ENCODE measurements around the gene SH3BP4.
A peak's percentile ranks its signal among the peaks of the same experiment; 100 is the strongest.

SH3BP4 gene, protein sequence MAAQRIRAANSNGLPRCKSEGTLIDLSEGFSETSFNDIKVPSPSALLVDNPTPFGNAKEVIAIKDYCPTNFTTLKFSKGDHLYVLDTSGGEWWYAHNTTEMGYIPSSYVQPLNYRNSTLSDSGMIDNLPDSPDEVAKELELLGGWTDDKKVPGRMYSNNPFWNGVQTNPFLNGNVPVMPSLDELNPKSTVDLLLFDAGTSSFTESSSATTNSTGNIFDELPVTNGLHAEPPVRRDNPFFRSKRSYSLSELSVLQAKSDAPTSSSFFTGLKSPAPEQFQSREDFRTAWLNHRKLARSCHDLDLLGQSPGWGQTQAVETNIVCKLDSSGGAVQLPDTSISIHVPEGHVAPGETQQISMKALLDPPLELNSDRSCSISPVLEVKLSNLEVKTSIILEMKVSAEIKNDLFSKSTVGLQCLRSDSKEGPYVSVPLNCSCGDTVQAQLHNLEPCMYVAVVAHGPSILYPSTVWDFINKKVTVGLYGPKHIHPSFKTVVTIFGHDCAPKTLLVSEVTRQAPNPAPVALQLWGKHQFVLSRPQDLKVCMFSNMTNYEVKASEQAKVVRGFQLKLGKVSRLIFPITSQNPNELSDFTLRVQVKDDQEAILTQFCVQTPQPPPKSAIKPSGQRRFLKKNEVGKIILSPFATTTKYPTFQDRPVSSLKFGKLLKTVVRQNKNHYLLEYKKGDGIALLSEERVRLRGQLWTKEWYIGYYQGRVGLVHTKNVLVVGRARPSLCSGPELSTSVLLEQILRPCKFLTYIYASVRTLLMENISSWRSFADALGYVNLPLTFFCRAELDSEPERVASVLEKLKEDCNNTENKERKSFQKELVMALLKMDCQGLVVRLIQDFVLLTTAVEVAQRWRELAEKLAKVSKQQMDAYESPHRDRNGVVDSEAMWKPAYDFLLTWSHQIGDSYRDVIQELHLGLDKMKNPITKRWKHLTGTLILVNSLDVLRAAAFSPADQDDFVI

DNA sequence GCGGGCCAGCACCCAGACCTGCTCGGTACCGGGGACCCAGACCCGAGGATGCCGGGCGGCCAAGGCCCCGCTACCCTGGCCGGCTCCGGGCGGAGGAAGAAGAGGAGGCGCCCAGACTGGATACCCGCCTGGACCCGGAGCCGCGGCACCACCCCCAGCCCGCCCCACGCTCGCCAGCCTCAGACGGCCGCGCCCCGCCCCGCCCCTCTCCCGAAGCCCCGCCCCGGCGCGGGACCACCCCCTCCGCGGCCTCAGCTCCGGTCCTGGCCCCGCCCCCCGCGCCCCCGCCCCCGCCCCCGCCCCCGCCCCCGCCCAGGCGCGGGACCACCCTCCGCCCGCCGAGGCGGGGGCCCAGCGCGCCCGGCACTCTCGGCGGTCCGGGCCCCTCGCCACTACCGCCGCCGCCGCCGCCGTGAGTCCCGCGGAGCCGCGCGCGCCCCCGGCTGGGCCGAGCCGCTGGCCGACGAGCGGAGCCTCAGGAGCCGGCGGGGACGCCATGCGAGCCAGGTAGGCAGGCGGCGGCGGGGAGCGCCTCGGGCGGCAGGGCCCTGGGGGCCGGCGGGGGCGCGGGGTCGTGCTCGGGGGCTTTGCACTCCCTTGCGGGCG, at the start of gene SH3BP4:
Gene SH3BP4, plus strand, starts transcription at position 354 of the 606 bp plus-strand sequence. CDS start 82,986 bp downstream, outside the sequence.
- DNase-seq (ENCODE audit: low read depth in 2 of 2): peak; percentile 23 to 40

DNA sequence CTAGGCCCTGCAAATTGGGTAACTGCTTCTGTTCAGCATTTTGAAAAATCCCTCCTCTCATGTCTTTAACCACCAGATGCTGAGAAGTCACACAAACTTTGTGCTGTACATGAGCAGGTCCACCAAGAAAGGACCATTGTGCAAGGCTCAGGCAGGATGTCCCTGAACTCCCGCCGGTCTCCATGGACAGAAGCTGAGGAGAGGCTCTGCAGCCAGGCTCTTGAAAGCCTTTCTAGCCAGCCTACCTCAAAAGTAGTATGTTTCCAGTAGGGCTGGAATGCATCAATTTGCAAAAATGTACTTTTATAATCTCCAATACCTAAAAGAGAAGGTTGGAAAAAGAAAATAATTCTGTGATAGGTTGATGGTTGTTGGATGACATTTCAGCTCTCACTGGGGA, 47.0 kb upstream of the SH3BP4 start:
- no peak for DNase-seq (ENCODE audit: low read depth in 2 of 2)

DNA sequence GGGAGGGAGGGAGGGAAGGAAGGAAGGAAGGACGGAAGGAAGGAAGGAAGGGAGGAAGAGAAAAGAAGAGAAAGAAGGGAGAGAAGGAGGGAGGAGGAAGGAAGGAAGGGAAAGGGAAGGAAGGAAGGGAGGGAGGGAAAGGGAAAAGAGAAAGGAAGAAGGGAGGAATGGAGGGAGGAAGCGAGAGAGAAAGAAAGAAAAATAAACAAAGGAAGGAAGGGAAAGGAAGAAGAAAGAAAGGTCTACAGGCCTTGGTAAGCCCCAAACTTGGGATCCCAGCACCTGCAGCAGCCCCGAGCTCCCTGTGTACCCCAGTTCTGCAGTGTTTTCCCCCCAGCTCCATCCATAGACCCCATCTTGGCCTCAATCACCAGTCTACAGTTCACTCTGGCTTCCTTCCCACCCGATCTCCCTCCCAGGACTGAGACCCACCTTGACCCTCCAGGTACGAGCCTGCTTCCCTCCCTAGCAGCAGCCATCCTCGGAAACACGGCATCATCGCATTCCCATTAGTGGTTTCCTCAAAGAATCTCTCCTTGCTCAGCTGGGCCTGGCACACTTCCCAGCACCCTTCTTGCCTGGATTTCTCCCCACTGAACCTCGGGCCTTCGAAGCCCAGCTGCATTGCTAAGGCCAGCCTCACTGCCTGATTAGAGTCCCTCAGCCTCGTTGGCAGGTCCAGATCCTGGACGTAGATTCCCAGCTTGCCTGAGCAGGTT, 46.1 kb upstream of the SH3BP4 start:
- no peak for DNase-seq (ENCODE audit: low read depth in 2 of 2)

DNA sequence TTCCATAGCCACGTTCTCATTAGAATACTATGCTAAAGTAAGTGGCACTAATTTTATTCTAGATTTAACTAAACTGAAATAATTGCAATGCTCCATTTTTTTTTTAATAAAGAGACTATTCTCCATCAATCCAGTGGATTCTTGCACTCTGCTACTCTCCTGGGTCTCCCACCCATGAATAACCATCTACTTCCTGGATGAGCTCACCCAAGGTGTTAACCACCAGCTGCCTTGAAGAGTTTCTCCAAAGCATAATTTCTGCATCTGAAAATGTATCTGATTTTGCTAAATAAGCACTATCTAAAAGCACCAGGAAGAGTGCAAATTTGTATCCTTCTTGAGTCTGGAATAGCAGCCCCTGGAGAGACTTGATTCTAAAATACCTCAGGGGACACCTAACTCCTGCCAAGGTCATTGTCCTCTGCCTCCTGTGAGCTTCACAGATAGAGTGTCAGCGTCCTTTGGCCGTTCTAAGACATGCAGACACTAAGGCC, 41.6 kb upstream of the SH3BP4 start:
- DNase-seq (ENCODE audit: low read depth in 2 of 2): no peak

DNA sequence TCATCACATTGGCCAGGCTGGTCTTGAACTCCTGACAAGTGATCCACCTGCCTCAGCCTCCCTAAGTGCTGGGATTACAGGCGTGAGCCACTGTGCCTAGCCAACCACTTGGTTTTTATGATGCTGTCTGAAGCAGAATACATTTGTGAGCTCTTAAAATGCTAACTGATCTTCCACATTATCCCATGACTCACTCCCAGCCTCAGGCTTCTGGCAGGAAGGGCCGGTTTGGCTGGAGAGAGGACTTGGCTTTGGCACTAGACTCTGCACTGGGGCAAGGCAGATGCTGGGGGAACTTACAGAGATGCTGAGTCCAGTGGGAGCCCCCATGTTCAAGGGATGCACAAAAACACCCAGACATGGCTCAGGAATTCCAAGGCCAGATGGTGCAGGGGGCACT, 40.5 kb upstream of the SH3BP4 start:
- DNase-seq (ENCODE audit: low read depth in 2 of 2): no peak

DNA sequence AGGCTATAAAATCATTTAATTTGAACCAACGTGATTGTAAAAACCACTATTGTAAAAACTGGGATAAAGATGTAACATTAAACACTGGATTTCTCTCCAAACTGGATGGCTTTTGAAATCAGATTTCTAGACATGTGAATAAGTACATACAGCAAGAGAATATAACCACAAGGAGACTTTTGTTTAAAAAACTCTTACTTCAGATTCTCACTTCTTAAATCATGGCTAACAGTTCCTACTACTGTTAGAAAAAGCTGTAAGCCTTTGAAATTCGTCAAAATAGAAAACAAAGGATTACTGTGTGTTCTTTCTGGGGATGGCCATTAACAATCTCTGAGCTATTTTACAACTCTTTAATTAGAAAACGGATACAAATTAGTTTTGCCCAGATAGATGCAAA, 39.4 kb upstream of the SH3BP4 start:
- DNase-seq (ENCODE audit: low read depth in 2 of 2): no peak

DNA sequence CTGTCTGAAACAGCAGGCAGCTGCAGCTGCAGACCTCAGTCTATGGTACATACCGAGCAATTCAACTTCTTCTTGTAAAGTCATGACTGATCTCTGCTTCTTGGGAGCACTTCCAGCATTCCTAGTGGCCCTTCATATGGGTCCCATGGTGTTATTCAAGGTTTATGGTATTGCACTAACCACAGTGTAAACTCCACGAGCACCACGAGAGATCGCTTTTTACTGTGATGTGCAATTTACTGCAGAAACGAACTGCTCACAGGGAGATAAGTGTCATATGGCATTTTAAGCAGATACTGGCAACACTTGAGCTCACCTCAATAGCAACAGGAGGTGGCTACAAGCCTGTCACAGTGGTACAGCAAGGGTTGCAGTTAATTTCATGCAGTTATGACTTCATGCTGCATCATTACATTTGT, 38.6 kb upstream of the SH3BP4 start:
- no peak for DNase-seq (ENCODE audit: low read depth in 2 of 2)

DNA sequence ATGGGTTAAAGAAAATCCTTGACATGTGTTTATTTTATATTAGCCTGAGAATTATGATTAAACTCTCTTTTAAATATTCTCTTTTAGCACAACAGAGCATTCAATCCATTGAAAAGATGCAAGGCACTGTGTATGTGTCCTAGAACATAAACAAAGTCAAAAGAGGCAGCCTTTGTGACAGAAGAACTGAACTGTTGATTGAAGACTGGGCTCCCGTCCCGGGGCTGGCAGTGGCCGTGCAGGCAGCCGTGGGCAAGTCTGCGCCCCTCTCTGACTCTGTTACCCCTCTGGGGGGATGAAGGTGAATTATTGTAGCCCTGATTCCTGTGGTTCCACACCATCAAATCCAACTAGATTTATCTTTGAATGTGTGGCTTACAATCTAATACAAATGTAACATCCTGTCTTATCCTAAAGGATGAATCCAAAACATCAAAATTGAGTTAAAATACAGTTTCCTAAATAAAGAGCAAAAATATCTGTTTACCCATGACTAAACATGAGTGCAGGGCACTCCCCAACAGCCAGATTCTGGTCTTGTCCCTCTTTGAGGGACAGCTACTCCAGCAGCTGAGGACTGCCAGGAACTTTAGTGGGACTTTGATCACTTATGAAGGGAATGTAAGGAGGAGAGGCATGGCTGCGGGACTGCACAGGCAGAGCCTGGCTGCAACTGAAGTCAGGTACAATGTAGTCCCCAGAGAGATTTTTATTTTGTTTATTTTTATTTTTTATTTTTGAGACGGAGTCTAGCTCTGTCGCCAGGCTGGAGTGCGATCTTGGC, 37.3 kb upstream of the SH3BP4 start:
- no peak for DNase-seq (ENCODE audit: low read depth in 2 of 2)

DNA sequence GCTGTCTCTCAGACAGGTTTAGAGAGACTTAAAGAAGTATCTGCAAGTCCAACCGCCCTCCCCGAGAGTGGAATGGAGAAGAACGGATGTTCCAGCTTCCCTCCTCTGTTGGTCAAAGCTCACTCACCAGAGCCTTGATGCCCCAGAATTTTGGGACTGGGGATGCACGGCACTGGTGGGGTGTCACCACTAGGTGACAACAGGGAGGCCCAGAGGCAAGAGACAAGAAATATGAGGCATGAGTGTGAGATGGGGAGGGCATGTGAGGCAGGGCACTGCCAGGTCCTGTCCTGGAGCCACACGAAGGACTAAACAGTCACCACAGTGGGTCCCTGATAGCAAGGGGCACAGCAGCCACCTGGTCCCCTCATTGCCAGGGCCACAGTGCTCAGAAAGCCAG, 35.1 kb upstream of the SH3BP4 start:
- no peak for DNase-seq (ENCODE audit: low read depth in 2 of 2)

DNA sequence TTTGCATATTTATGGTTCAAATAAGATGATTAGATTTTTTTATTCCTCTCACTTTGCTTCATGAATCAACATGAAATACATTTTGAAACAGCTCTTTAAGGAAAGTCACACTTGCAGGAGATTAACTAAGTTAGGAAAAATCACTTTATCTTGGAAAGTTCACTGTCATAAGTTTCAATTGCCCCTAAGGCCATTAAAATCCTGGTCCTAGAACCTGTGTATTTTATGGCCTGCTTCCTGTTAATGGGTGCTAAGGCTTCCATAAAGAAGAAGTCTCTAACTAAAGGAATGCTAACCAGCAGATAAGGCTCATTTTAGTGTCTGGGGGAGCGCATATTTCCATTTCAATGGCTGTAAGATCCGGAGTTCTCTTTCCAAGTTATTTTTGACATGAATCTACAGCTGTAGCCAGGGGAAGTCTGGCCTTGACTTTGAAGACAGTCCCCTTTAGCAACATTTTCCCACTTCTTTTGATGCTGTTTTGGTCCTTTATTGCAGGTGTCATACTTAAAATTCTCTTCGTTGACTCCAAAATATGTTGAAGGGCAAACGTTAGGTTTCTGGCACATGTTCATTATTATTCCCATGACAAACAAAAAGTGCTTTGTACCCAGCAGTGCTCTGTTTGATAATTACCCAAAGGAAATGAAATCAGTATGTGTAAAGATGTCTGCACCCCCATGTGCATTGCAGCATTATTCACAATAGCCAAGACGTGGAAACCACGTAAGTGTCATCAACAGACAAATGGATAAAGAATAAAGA, 34.4 kb upstream of the SH3BP4 start:
- DNase-seq (ENCODE audit: low read depth in 2 of 2): no peak

DNA sequence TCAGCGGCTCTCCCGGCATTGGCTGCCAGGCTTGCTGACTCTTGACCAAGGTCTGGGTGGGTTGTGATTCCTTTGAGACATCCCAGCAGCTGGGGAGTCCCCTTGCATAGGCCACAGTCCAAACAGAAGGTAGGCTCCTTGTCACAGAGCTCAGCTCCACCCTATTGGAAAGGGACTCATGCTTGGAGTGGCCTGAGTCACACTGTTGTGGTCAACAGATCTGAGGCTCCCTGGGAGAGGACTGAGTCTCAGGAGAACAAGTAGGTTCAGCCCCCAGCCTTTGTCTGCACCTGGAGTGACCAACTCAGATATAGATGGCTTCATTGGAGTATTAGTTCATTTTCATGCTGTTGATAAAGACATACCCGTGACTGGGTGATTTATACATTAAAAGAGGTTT, 32.1 kb upstream of the SH3BP4 start:
- no peak for DNase-seq (ENCODE audit: low read depth in 2 of 2)

DNA sequence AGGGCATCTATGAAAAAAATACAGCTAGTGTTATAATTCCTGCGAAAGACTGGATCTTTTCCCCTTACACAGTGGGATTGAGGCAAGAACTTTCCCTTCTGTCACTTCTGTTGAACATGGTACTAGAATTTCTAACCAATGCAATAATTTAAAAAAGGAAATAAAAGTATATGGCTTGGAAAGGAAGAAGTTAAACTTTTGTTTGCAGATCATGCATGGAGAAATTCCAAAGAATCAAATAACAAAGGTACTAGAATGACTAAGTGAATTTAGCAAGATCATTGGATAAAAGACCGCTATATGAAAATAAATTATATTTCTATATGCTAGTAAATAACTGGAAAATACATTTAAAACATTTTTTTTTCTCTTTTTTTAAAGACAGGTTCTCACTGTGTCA, 31.0 kb upstream of the SH3BP4 start:
- DNase-seq (ENCODE audit: low read depth in 2 of 2): no peak

DNA sequence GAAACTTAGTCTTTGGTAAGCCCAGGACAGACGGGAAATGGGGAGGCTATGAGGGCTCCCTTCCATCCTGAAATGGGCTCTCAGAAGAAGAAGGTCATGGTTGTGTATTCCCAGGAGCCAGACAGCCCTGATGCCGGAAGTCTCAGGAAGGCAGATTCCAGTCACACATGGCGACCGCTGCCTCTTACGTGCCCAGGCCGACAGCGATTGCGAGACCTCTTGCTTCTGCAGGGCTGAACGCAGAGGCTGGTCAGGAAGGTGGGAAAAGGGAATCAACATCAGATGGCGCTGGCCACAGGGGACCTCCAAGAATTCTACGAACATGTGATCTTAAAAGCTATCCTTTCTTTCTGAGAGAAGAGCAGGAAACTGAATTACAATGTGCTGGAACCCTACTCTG, 22.8 kb upstream of the SH3BP4 start:
- no peak for DNase-seq (ENCODE audit: low read depth in 2 of 2)

DNA sequence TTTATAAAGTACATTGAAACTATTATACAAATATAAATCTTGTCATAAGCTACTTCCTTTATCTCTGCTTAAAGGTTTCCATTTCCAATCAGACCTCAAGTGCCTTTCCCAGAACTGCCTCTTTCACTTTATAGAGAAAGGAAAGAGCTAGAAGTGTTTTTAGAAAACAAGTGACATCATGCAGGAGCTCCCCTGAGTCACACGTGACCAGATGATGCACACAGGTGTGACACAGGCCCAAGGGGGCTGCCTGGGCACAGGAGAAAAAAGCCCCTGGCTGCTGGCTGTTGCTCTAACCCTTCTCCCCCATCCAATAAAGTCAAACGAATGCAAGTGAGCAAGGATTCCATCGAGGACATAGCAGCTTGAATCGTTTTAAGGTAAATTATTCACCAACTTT, 21.4 kb upstream of the SH3BP4 start:
- DNase-seq (ENCODE audit: low read depth in 2 of 2): no peak

DNA sequence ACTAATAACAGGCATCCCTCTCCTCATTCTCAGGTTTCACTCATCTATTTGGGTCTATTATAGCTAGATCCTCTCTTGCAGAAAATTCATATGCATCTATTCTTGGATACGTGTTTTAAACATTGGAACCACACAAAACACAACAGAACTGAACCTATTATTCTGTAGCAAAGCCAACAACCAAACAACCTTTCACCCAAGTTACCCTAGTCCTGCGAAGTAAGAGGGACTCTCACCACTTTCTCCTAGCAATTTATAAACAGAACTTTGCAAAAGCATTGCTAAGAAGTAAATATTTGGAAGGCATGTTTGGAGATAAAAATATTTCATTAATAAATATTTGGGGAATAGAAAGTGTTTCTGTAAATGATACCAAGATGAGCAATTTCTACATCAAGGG, 20.4 kb upstream of the SH3BP4 start:
- no peak for DNase-seq (ENCODE audit: low read depth in 2 of 2)

DNA sequence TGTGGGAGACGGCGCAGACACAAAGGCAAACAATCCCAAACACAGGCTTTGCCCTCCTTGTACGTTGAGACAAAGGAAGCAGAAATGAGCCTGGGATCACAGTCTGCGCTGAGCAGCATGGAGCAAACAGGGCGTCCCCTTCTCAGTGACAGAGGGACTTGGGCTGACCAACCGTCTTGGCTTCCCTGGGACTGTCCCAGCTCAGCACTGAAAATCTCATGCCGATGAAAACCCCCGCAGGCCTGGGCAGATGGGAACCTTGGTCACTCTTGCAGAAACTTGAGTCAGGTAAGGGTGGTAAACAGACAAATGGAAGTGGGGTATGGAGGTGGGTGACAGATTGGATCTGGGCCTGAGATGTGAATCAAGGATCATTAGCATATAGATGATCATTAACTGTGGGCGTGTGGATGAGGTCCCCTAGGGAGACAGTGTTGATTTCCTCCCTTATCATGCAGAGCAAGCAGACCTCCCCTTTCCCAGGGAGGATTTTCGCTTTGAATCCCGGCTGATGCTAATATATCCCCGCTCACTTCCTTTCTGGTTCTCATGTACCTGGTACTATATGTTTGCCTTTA, 19.1 kb upstream of the SH3BP4 start:
- DNase-seq (ENCODE audit: low read depth in 2 of 2): no peak

DNA sequence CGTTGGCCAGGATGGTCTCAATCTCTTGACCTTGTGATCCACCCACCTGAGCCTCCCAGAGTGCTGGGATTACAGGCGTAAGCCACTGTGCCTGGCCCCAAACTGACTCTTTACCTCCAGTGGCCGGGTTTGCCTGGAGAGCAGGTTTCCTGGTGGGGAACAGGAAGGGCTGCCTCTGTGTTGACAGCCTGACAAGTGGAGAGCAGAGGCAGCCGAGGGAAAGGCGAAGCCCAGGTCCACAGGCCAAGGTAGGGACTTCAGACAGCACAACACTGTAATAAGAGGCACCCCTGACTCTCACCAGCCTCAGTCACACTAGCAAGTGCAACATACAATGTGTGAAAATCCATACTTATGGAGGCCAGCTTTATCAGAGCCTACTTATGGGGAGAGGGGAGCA, 16.5 kb upstream of the SH3BP4 start:
- DNase-seq (ENCODE audit: low read depth in 2 of 2): no peak

DNA sequence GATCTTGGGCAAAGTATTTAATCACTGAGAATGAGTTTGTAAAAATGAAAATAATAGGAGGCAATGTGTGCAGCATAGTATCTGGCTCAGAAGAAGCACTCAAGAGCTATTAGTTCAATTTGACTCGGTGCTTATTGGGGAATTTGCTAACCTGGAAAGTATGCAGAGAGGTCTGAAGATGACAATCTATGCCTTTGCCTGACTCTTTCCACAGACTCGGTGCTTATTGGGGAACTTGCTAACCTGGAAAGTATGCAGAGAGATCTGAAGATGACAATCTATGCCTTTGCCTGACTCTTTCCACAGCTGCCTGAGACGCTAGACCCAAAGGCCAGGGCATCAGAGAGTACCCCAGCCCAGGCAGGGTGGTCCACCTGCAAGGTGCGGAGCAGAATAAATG, 12.2 kb upstream of the SH3BP4 start:
- DNase-seq (ENCODE audit: low read depth in 2 of 2): no peak

DNA sequence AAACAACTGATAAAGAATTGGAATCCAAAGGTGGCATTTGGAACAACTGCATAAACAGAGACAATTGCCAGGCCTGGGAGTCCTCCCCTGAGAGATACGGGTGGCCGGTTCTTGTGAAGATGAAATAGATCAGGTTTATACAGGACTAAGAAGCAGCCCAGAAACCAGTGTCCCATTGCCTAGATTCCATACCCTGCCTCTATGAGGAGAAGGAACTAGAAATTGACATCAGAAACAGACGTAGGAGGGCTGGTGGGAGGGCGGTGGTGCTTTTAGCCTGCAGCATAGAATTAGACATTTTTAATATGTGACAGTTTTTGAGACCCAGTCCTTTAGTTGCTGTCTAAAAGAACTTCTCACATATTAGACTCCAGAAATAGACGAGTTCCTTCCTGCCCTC, 11.8 kb upstream of the SH3BP4 start:
- DNase-seq (ENCODE audit: low read depth in 2 of 2): no peak

DNA sequence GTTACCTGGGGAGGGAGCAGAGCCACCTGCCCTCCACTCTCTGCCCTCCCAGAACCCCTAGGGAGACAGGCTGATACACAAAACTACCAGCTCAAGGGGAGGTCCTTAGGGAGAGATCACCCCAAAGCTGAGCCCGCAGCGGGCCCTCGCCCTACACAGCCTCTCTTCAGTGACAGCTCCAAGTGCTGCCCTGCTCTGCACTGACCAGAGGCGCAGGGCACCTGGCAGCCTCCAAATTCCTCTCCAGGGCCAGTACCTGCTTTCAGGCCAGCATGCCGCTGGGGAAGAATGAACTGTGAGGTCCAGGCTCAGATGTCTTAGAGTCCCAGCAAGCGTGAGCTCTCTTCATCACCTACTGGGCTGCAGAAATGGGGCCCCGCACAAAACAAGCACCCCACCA, 11.3 kb upstream of the SH3BP4 start:
- no peak for DNase-seq (ENCODE audit: low read depth in 2 of 2)
